ENCODE measurements around the gene GREB1.

The GREB1 gene

DNA sequence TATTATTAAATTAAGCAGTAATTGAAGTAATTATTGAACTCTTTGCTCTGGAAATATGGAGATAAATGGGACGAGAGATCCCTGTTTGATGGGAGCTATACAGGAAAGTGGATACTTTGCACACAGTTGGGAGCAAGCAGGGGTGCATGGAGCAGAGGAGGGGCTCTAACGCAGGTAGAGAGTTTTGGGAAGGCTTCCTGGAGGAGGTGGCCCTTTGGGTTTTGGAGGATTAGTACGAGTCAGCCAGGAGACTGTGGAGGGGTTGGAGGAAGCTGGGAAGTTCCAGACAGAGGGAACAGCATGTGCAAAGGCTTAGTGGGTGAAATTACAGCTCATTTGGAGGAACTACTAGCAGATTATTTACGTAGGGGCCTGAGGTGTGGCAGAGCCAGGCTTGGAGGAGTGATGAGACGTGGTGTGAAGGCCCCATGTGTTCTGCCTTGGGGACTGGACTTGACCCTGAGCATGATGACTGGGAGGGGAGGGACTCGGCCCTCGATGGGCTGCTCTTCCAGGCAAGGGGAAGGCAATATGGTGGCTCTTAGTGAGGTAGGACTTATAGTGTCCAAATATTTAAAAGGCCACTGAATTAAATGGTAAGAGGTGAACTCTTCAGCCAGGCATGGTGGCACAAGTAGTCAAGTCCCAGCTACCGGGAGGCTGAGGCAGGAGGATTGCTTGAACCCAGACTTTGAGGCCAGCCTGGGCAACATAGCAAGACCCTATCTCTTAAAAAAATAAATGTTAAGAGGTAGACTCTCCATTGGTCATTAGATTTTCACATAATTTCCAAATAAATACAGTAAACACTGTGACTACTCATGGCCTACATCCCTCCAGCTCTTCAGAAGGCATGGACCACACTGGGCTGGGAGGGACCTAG is 30.2 kb downstream of the GREB1 start:
- DNase-seq: no peak

GRCh38 chr2:11564816-11565567 is 31.1 kb downstream of the GREB1 start:
- DNase-seq: no peak

DNA sequence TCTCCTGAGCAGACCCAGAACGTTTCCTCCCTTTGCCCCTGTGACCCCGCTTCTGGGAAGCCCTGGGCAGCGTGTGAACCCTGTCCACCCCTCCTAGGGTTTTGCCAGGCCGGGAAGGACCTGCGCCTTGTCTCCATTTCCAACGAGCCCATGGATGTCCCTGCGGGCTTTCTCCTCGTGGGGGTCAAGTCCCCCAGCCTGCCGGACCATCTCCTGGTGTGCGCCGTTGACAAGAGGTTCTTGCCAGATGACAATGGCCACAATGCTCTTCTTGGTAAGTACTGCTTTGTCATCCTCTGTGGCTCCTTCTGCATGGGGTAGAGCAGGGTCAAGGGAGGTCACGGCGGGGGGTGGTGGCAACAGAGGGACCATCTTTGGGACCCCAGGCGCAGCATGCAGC is 32.5 kb downstream of the GREB1 start:
- DNase-seq: no peak

GRCh38 chr2:11567631-11568031 is 33.8 kb downstream of the GREB1 start:
- no peak for DNase-seq

DNA sequence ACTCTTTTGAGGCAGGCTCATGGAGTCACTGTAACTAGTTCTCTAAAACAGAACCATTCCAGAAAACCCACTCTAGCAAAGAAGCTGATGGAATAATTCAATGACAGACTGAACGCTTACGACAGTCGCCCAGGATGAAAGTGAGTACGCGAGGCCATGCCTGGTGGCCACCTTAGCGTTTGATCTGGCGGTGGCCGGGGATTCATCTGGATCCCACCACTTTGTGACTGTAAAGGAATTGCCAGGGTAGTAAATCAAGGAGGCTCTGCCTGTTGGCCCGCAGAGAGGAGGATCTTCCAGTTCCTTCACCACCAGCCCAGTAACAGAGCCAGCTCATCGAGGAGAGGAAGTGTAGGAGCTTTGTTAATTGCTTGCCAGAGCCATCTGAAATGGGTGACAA is 34.6 kb downstream of the GREB1 start:
- no peak for DNase-seq

- DNase-seq: no peak
These were observed 35.8 kb downstream of the GREB1 start for GRCh38 chr2:11569636-11570035.

DNA sequence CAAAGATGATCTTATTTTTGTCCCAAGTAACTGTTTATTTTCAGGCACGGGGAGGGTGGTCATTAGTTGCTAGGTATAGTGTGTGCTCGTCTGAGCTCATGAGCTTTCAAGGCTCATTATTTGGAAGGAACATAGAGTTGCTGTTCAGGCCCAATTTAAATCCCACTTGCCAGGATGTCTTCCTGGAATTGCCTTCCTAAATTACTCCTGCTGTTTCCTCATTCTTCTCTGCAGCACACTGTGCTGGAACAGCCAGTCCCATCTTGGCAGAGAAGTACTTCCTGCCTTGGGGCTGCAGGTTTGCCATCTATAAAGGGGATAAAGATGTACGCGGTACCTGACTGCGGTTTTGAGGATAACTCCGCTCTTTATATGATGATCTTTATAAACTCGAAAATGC is 37.3 kb downstream of the GREB1 start:
- no peak for DNase-seq

GRCh38 chr2:11572996-11573395 is 39.2 kb downstream of the GREB1 start:
- no peak for DNase-seq

GRCh38 chr2:11573418-11574175 is 39.8 kb downstream of the GREB1 start:
- DNase-seq: no peak

- DNase-seq: no peak
These were observed 40.6 kb downstream of the GREB1 start for GRCh38 chr2:11574176-11575046.

DNA sequence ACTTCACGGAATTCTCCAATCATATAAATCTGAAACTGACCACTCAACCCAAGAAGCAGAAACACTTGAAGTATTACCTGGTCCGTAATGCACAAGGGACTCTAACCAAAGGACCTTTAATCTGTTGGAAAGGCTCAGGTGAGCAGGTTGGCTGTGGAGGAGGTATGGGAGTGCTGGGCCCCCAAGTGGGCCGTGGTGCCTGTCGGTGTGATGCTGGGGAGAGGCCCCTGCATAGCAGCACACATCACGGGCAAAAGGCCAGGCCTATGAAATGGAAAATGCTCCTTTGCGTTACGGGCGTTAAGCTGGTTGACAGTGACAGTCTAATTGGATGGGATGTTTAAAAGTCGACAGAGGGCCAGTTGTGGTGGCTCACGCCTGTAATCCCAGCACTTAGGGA is 42.6 kb downstream of the GREB1 start:
- DNase-seq: no peak

DNA sequence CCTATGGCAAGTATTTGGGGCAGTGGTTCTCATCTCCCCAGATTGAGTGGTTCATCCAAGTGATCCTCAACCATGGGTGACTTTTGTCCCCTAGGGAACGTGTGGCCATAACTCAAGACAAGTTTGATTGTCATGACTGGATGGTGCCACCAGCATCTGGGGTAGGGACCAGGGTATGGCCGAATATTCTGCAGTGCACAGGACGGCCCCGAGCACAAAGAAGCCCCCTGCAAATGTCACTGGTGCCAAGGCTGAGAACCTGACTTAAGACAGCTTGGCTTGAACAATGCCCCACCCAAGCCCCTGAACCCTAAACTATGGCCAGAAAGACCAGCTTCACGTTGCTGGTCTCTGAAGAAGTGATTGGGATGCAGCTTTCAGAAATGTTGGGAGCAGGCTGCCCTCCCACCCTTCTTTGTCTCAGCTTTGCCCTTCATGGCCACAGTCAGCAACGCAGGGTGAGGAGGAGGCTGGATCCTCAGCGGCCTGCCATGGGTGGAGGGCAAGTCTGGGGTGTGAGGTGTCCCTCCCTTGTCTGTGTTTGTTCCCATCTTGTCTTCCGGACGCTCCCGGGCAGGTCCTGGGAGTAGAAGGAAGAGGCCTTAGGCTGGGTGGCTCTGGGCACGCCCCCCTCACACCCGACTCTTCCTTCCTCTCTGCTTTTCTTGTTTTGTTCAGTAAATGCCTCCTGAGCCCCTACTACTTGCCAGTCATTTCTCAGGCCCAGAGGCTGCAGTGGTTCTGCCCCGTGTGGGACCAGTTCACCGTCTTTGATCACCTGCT is 43.4 kb downstream of the GREB1 start:
- no peak for DNase-seq

- no peak for DNase-seq
These were observed 44.5 kb downstream of the GREB1 start for GRCh38 chr2:11578081-11578948.

GRCh38 chr2:11578986-11579774 is 45.3 kb downstream of the GREB1 start:
- DNase-seq: no peak

DNA sequence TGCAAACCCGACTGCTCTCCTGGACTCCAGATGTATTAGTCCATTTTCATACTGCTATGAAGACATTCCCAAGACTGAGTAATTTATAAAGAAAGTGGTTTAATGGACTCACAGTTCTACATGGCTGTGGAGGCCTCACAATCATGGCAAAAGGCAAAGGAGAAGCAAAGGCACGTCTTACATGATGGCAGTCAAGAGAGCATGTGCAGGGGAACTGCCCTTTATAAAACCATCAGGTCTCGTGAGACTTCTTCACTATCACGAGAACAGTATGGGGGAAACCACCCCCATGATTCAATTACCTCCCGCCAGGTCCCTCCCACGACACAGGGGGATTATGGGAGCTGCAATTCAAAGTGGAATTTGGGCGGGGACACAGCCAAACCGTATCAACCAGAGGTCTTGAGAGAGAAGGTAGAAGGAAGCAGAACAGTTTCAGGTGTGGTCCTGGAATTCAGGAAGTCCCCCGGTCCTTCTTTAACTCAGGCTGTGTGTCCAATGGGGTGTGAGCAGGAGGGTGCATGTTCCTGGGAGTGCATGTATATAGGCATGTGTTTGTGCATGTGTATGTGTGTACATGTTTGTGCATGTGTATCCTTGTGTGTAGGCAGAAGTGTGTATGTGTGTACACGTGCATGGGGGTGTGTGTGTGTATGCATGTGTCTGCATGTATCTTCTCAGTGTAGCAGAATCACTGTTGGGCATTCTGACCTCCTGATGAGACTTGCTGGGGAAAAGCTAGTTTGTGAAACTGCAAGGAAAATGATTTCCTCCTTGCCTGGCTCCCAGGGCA is 46.2 kb downstream of the GREB1 start:
- DNase-seq: no peak

DNA sequence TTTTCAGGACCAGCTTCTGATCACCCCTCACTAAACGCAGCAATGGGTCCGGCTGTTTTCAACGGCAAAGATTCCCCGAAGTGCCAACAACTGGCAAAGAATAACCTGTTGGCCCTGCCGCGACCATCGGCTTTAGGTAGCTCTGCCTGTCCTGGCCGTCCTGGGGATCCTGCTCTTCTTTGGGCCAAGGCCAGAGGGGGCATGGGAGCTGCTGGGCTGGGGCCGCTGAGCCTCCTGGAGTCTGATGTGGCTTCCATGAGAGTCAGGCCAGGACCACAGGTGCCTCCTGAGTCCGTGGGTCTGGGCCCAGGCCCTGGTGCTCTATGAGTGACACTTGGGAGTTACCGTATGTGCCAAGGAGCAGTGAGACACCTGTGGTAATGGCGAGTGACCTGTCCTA is 46.9 kb downstream of the GREB1 start:
- no peak for DNase-seq

GRCh38 chr2:11581124-11581796 is 47.4 kb downstream of the GREB1 start:
- DNase-seq: no peak

Data from activated gamma-delta T cell (primary cell).